Glomerular visceral epithelial cell (primary cell): Measurements from ENCODE around the gene OR2J1.
A peak's percentile ranks its signal among the peaks of the same experiment; 100 is the strongest.
"Not testable (repeated sequence)": the region's sequence is repeated elsewhere in the genome, so short reads cannot be mapped to it uniquely, and the experiment has no call there.

Source experiments
- DNase-seq: peaks from one replicate; pipeline ENCODE4 v3.0.0-alpha.2; 2016; ENCODE audit errors: extremely low spot score

The OR2J1 gene

DNA sequence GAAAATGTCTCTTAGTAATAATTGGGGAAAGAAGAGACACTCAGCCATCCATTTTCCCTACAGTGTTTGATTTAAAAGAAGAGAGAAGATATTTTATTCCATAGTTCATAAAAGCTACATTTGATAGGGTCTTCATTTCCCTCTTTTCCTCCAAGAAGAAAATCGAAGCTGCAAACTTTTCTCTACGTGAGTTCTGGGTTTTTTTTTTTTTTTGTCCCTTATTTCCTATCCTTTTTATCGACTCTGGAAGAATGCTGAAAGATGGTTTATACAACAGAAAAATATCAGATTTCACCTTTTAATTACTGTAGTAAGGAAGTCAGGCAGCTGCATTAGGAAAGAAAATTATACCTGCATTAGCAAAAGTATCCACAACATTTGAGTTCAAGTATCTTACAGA is at the start of gene OR2J1:
Gene OR2J1, plus strand, starts transcription at position 301 of the 400 bp plus-strand sequence. CDS start 1,453 bp downstream, outside the sequence.
- DNase-seq, result no peak

DNA sequence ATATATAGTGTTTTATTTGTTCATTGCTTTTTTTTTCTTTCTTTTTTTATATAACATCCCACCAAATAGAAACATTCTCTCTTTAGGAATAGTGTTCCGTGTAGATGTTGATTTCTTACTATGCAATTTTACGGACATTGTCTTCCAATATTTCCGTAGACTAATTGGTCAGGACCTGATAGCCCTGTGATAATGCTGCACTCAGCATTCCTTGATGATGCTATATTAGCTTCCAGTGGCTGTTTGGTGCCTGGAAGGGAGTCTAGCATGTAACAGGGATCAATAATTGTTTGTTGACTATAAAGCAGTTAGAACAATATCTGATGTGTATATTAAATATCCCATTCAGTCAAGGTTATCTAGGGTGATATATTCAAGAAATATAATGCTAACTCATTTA is 47.6 kb upstream of the OR2J1 start:
- DNase-seq, result no peak

DNA sequence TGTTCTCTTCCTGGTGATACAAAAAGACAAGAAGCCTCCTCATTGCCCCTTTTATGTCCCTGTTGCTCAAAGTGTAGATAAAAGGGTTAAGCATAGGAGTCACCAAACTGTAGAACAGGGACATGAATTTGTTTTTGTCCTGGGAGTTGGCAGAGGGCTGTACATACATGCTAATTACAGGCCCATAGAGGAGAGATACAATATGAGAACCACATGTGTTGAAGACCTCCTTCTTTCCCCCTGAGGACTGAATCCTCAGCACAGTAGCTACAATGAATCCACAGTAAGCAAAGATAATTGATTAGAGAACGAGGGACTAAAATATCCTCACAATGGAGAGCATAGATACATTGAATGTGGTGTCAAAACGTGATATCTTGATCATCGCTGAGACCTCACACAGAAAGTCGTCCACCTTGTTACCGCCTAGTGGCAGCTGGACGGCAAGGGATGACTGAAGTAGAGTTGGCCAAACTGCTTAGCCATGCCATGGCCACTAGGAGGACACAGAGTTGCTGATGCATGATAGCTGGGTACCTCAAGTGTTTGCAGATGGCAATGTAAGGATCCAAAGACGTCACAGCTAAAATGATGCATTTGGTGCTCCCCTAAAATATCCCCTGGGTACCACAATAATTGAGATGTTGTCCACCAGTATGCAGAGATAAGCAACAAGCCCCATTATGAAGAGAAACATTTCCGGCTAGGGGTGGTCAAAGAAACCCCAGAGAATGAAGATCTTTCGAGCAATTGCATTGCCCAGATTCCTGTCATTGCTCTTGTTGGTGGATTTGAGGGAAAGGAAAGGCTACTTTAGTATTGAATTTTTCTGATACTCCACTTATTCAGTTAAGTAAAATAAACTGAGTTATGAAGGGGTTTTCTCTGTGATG is 27.2 kb upstream of the OR2J1 start:
- peak; percentile 26 for DNase-seq

DNA sequence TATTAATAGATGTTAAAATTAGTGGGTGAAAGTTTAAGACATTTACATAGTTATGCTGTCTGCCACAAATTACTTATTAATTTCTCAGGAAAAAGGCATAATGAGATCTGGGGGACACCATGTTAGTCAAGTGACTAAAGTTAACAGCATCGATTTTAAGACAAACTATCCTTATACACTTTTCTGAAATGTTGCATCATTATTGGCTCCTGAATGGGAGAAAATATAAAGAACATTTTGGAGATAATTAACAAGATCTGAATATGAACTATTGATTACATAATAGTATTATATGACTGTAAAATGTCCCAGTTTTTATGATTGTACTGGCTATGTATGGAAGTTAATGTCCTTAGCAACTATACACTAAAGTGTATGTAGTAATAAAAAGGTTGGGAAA is 20.1 kb upstream of the OR2J1 start:
- DNase-seq, result no peak

DNA sequence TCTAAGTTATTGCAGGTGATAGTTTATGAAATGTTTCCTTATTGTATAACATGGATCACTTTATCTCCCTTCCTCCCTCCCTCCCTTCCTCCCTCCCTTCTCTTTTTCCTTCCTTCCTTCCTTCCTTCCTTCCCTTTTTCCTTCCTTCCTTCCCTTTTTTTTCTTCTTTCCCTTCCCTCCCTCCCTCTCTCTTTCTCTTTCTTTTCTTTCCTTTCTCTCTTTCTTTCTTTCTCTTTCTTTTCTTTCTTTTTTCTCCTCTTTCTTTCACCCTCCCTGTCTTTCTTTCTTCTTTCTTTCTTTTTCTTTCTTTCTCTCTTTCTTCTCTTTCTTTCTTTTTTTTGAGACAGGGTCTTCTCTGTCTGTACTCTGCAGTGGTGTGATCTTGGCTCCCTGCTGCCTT is 18.0 kb upstream of the OR2J1 start:
- DNase-seq, result no peak

DNA sequence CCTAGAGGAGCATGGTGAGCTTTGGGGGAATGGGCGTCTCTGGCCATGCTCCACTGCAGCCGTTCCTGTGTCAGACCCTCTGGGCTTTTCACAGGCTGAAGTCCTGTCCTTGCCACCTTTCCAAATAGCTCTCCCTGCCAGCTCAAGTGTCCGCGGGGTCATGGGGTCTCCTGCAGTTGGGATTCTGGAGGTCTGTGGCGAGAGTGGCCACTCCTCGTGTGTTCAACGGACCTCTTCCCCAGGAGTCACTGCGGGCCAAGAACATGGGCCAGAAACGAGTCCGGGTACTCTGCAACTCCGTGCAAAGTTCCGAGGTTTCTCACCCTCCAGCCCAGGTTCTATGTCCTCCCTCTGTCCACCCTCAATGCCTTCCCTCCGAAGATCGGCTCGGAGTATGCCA is 16.8 kb upstream of the OR2J1 start:
- DNase-seq, result no peak

DNA sequence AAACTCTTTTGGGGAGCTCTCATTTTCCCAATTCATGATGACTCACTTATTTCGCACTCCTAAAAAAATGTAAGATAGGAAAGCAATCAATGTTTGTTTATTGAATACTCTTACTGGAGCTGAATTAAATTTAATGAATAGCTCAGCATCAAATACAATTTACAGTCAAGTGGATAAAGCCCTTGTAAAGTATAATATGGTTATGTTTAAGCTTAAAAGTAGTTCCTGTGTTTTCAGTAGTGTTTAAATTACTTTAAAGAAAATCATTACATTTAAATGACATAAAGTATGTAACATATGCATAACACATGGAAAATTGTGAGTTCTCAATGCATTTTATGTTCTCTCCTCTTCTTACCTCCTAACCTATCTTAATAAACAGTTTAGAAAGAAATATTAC is 12.1 kb upstream of the OR2J1 start, which contains the start of gene OR2B3:
Gene OR2B3, minus strand, starts transcription at position 101 of the 400 bp plus-strand sequence. Its CDS starts 65 bp downstream, at position 36.
- DNase-seq, result no peak

DNA sequence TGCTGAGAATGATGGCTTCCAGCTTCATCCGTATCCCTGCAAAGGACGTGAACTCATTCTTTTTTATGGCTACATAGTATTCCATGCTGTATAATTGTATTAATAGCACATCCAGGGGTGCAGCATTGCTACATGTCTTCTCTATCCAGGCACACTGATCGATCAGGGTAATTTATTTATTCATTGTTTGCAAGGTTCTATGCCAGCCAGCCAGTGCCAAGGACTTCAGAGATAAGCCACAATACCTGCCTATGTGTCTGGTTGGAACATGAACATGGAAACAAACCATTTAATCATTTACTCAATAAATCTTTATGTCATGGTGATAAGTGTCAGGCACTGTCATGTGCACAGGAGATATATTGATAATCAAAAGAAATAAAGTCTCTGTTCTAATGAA is 6.3 kb upstream of the OR2J1 start:
- DNase-seq, result no peak

DNA sequence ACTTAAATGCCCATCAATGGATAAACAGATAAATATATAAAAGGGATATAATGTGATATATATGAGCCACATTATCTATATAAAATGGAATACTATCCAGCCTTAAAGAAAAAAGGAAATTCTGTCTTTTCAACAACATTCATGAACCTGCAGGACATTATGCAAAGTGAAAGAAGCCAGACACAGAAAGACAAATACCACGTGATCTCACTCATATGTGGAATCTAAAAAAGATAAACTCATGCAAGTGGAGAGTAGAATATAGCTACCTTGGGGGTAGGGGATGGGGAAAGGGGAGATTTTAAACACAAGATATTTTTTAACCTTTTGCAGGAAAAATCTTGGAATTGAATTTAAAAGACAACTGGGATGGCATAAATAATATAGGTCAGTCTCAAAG is 1.5 kb upstream of the OR2J1 start:
- DNase-seq, result no peak

DNA sequence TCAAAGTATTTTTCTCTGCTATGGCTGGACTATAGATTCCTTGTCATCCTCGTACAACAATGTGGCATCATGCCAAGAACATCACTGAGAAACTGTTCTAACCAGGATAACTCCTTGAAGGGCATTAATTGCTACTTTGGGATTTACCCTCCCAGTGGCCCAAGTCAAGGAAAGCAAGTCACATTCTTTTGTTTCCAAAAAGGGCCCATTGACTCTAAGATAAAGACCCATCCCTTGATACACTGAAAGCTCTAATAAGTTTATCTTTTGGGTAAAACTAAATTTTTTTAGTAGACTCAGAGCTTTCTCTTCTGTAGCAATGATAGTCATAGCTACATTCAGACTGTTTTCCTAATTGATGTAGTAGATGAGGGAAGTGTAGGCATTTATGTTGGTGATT is 8.5 kb downstream of the OR2J1 start, which contains the start of gene OR2J3:
Gene OR2J3, plus strand, starts transcription at position 301 of the 400 bp plus-strand sequence. CDS start 3,833 bp downstream, outside the sequence.
- no peak for DNase-seq

DNA sequence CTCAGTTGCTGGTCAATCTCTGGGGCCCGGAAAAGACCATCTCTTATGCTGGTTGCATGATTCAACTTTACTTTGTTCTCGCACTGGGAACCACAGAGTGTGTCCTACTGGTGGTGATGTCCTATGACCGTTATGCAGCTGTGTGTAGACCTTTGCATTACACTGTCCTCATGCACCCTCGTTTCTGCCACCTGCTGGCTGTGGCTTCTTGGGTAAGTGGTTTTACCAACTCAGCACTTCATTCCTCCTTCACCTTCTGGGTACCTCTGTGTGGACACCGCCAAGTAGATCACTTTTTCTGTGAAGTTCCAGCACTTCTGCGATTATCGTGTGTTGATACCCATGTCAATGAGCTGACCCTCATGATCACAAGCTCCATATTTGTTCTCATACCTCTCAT is 12.8 kb downstream of the OR2J1 start:
- DNase-seq, result no peak

DNA sequence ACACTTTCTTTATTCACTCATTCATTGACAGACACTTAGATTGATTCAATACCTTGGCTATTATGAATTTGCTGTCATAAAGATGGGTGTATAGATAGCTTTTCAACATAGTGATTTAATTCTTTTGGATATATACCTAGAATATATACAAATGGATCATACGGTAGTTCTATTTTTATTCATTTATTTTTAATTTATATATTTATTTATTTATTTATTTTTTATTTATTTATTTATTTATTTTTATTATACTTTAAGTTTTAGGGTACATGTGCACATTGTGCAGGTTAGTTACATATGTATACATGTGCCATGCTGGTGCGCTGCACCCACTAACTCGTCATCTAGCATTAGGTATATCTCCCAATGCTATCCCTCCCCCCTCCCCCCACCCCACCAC is 15.7 kb downstream of the OR2J1 start:
- not testable (repeated sequence) for DNase-seq

DNA sequence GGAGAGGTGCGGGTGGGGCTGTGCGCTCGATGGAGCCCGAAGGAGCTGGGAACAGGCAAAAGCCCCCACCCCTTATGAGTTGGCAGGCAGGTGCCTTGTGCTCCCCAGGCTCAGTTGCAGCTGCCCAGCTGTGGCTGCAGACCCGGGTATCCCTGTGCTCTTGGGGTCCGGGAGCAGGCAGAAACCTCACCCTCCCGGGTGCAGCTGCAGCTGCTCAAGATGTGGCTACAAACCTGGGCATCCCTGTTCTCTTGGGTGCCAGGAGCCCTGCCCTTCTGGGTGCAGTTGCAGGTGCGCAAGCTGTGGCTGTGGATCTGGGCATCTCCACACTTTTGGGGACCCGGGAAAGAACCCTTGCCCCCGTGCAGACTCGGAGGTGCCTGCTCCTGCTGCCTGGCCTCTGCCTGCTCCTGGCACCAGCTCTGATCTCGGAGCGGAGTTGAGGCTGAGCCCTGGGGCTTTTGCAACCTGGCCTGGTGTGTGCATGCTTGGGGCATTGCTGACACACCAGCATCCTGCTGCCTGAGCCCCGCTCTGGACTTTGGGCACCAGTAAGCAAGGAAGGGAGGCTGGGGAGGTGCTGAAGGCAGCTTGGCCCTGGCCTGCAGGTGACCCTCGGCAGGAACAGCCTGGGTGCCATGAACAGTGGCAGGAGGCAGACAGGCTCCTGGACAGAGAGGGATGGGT is 30.2 kb downstream of the OR2J1 start:
- DNase-seq, result no peak

DNA sequence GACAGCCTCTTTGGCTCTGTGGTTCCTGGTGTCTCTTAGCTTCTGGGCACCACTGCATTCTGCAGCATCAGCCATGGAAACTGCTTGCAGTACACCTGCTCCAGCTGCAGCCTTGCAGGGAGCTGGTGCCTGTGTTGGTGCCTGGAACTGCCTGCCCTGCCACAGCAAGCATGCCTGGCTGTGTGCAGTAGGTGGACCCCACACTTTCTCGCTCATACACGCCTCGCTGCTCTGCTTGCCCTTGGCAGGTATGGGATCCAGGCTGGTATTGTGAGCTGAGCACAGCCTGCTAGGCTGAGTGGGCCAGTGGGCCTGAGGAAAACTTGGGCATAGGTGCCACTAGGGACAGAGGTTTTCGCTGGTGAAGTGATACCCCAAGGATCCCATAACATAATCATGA is 31.4 kb downstream of the OR2J1 start:
- DNase-seq, result no peak

DNA sequence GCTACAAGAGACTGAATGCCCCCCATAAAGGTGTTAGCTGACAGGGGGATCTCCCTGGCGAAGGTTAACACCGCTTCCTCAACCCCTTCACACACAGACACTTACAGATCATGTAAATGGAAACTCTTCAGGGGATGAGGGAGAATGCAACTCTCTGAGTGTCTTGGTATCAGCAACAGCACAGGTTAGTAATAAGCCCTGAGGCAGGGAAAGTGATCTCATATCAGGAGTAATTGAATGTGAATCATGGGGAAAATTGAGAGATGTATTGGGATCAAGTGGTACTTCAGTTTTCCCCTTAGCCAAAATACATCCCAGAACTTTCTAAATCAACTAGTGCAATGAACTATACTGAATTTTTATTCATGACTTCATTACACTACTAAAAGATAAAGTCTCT is 32.4 kb downstream of the OR2J1 start:
- no peak for DNase-seq

DNA sequence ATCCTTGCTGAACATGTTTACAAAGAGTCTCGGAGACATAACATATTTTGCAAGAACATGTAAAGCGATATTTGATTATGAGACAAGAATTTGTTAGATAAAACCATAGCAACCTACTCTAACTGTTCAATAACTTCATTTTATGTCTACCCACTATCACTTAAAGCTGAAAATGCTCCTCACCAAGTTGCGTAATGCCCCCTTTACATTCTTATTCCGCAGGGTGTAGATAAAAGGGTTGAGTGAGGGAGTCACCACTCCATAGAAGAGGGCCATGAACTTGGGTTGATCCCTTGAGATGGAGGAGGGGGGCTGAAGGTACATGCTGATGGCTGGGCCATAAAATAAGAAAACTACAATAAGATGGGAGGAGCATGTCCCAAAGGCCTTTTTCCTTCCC is 38.4 kb downstream of the OR2J1 start:
- DNase-seq, result no peak

DNA sequence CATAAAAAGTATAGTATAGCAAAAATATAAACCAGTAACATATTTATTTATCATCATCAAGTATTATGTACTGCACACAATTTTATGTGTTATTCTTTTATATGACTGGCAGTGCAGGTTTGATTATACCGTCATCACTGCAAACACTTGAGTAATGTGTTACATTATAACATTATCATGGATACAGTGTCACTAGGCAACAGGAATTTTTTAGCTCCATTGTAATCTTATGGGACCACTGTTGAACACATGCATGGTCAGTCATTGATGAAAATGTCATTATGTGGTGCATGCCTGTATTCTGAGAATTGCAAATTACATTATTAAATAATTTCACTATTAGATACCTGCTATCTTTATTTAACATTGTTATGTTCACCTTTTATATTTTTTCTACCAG is 42.3 kb downstream of the OR2J1 start:
- peak; percentile 70 for DNase-seq

DNA sequence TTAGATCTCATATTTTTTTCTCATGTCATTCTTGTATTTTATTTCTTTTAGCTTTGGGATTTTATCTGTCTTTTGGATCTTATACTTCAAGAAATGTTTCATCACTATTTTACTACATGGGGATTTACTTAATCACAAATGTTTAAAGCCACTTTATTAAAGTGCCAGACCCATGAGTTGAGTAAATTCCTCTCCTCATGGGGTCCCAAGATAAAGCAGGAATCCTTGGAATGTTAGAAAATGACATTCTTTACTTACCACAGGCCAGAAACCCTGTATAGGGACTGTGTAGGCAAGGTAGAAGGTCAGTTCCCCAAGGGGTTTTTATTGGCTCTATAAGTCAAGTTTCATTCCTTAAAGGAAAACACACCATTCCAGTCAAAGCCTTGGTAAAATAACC is 43.0 kb downstream of the OR2J1 start:
- peak; percentile 84 for DNase-seq

DNA sequence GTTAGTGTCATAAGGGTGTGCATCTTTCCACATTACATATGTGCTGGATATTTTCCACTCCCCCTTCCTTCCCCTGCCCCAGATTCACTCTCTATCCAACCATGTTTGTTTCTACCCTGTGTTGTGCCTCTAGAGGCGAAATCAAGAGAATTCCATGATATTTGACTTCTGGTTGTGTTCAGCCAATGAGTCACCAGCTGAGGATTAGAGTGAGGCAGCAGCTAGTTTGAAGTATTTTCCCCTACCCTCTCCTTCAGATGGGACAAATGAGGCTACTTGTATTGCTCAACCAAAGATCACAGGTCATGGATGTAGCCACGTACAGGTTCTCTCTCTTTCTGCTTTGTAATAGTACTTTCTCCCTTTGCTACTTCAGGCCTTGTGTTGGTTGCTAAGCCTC is 46.9 kb downstream of the OR2J1 start:
- DNase-seq, result peak; percentile 24

DNA sequence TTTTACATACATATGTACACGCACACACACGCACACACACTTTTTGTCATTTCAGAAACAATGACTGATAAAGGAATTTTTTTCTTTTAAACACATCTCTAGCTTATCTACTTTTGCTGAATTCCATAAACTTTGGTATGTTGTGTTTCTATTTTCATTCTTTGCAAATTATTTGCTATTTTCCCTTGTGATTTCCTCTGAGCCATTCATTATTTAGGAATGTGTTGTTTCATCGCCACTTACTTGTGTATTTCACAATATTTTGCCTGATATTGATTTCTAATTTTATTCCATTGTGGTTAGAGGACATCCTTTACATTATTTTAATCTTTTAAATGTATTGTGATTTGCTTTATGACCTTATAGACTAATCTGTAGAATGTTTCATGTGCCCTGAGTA is 47.8 kb downstream of the OR2J1 start:
- DNase-seq, result no peak

DNA sequence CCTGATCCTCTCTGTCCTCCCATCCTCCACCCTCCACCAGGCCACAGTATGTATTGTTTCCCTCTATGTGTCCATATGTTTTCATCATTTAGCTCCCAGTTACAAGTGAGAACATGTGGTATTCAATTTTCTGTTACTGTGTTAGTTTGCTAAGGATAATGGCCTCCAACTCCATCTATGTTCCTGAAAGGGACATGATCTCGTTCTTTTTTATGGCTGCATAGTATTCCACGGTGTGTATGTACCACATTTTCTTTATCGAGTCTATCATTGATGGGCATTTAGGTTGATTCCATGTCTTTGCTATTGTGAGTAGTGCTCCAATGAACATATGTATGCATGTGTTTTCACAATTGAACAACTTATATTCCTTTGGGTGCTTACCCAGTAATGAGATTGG is 50.2 kb downstream of the OR2J1 start:
- not testable (repeated sequence) for DNase-seq
